ENCODE data around the gene CCR5. TPM values are rescaled to one million over a fixed set of nuclear protein-coding genes. Genes with fewer than 3 reads are reported as not detected.

The CCR5 gene
- total and polyA plus RNA-seq, 2 of the 13 experiments (the other 11 are each of a cell fraction or from before 2014, with no cell fraction given): not detected

DNA sequence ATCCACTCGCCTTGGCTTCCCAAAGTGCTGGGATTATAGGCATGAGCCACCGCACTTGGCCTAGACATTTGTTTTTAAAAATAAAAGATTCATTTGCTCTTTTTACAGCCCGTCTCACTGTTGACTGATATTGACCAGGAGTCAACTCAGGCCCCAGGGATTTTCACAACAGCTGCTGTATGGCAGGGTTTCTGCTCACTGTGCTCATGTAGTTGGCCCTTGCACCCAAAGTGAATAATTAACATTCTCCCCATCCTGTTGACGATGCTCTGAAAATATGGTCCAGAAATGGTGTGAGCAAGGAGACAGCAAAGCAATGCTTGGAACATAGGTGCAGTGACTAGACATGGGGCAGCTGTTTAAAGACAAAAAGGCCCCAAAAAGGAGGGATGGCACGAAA lies 2.9 kb upstream of the CCR5 start (continued):
- TF ChIP-seq, protein P1, sequence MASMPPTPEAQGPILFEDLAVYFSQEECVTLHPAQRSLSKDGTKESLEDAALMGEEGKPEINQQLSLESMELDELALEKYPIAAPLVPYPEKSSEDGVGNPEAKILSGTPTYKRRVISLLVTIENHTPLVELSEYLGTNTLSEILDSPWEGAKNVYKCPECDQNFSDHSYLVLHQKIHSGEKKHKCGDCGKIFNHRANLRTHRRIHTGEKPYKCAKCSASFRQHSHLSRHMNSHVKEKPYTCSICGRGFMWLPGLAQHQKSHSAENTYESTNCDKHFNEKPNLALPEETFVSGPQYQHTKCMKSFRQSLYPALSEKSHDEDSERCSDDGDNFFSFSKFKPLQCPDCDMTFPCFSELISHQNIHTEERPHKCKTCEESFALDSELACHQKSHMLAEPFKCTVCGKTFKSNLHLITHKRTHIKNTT (CRISPR knock-in tag; IDR thresholded peaks at IDR 0.05): no peak
- TF ChIP-seq FIP1L1 (IDR thresholded peaks at IDR 0.05; ENCODE audit: borderline replicate concordance, insufficient read depth, low read depth, low read length) (no peak), HES4 (CRISPR knock-in tag; IDR thresholded peaks at IDR 0.05; ENCODE audit: borderline replicate concordance) (no peak), MYC (CRISPR knock-in tag; IDR thresholded peaks at IDR 0.05; ENCODE audit: borderline replicate concordance) (no peak), TMF1 (CRISPR knock-in tag; IDR thresholded peaks at IDR 0.05; ENCODE audit: low read depth) (no peak)

DNA sequence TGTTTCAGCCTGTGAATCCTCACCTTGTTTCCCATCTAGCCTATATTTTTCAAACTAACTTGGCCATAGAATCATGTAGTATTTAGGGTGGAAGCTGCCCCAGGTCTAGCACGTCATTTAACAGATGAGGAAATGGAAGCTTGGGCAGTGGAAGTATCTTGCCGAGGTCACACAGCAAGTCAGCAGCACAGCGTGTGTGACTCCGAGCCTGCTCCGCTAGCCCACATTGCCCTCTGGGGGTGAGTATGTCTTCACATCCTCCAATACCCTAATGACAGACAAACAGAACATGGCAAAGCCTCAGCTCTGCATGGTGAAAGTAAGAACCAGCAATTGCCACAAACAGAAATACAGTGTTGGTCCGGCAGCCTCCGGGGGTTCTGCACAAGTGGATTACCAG lies 2.2 kb upstream of the CCR5 start:
- 12% methylated on average over 7 of the region's 7 CpGs for WGBS (ENCODE audit: low lambda C conversion rate)
- H3K4me2 ChIP-seq (ENCODE audit: low read depth, low read length): no peak overlapping the region; the same call in 1 of the 2 replicates
- no peak overlapping the region for H3K4me3 ChIP-seq (replicated peaks in 1 of 3; ENCODE audit: insufficient read depth in 1 of 3, low read depth in 2 of 3, low read length in 3 of 3)
- H3K36me3 ChIP-seq (replicated peaks in 1 of 2; ENCODE audit: control insufficient read depth in 1 of 2, insufficient read depth in 2 of 2, low read length in 2 of 2): no peaks in the 10 kb centered on the region
- no peak overlapping the region for H3K9ac ChIP-seq (ENCODE audit: insufficient read depth, low read depth, low read length)
- intact Hi-C loops (cut with micrococcal nuclease; ENCODE audit: unreplicated experiment): no loop called here
- no TSS peak for BruUV-seq (replicated peaks)
- H2AFZ ChIP-seq (ENCODE audit: low read length): no peak overlapping the region
- peaks cover 0 to 8% of the 10 kb centered on the region in 2 experiments; a peak in 2 of 5 replicates for H3K27me3 ChIP-seq (ENCODE audit: control insufficient read depth in 1 of 2, insufficient read depth in 2 of 2, low read length in 2 of 2)
- FAIRE-seq (no peak), DNase-seq (ENCODE audit: low spot score) (no peak), ATAC-seq (peak; percentile 96)
- H3K79me2 ChIP-seq (ENCODE audit: insufficient read depth, low read length): no peaks in the 10 kb centered on the region
- H3K9me3 ChIP-seq (ENCODE audit: low read length): no peaks in the 10 kb centered on the region
- H3K4me1 ChIP-seq (ENCODE audit: insufficient read depth, low read length): peaks cover 13% of the 10 kb centered on the region
- H3K27ac ChIP-seq (ENCODE audit: extremely low read length, insufficient read depth, low read length): no peak overlapping the region
- in situ Hi-C loops (cut with HindIII; ENCODE audit: extremely low pct_ligation_motif_present, low pct_unique_long_range_greater_than_20kb): no loop called here
- CTCF ChIA-PET (ENCODE audit: low intra/inter-chr PET ratio, low total read pairs): interaction anchor here (0.6 kb wide), 1 partner anchor 74 kb away, joined by 3 read pairs; no protein-coding TSS in a partner anchor
- POLR2A ChIA-PET: no interaction called here
- H4K20me1 ChIP-seq (ENCODE audit: insufficient read depth, low read length): no peaks in the 10 kb centered on the region
- TF ChIP-seq ZFP62 (CRISPR knock-in tag; IDR thresholded peaks at IDR 0.05) (no peak), ERF (CRISPR knock-in tag; IDR thresholded peaks at IDR 0.05) (no peak), ZNF432 (CRISPR knock-in tag; IDR thresholded peaks at IDR 0.05; ENCODE audit: borderline replicate concordance) (no peak), ZNF367 (CRISPR knock-in tag; IDR thresholded peaks at IDR 0.05; ENCODE audit: borderline replicate concordance) (no peak), FOXA1 (IDR thresholded peaks at IDR 0.05) (no peak), FOXA1 (CRISPR knock-in tag; IDR thresholded peaks at IDR 0.05) (no peak), SNRNP70 (IDR thresholded peaks at IDR 0.05; ENCODE audit: low read depth, low read length) (no peak), SIN3B (IDR thresholded peaks at IDR 0.05; ENCODE audit: low read length) (no peak), TEAD3 (CRISPR knock-in tag; optimal IDR thresholded peaks at IDR 0.05; ENCODE audit: borderline replicate concordance) (peak; percentile 49), GABPA (IDR thresholded peaks at IDR 0.05; ENCODE audit: low read depth, low read length) (no peak), GABPA (CRISPR knock-in tag; IDR thresholded peaks at IDR 0.05; ENCODE audit: low read depth) (no peak), XRCC5 (optimal IDR thresholded peaks at IDR 0.05; ENCODE audit: low read length) (no peak), CHD4 (IDR thresholded peaks at IDR 0.05; ENCODE audit: borderline replicate concordance, low read length) (no peak), ZNF343 (CRISPR knock-in tag; IDR thresholded peaks at IDR 0.05) (no peak), PTBP1 (IDR thresholded peaks at IDR 0.05; ENCODE audit: low read depth, low read length, poor library complexity, severe bottlenecking) (no peak), SMC3 (IDR thresholded peaks at IDR 0.05; ENCODE audit: low read length) (peak; percentile 9; the same call in 1 of the 2 replicates), YY1 (IDR thresholded peaks at IDR 0.05; ENCODE audit: insufficient read depth, insufficient replicate concordance, low read depth, low read length) (no peak), HDAC1 (CRISPR knock-in tag; IDR thresholded peaks at IDR 0.05) (no peak), ZNF484 (CRISPR knock-in tag; IDR thresholded peaks at IDR 0.05; ENCODE audit: borderline replicate concordance, low read depth) (no peak), ZNF333 (CRISPR knock-in tag; IDR thresholded peaks at IDR 0.05; ENCODE audit: borderline replicate concordance) (no peak)
- TF ChIP-seq, protein P2, sequence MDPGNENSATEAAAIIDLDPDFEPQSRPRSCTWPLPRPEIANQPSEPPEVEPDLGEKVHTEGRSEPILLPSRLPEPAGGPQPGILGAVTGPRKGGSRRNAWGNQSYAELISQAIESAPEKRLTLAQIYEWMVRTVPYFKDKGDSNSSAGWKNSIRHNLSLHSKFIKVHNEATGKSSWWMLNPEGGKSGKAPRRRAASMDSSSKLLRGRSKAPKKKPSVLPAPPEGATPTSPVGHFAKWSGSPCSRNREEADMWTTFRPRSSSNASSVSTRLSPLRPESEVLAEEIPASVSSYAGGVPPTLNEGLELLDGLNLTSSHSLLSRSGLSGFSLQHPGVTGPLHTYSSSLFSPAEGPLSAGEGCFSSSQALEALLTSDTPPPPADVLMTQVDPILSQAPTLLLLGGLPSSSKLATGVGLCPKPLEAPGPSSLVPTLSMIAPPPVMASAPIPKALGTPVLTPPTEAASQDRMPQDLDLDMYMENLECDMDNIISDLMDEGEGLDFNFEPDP (CRISPR knock-in tag; conservative IDR thresholded peaks at IDR 0.05): no peak
